Stimulated activated CD4-positive, alpha-beta T cell treated with anti-CD3 and anti-CD28 coated beads, TNF-alpha, amount 100 ng/mL, for 1 hour (primary cell): ENCODE results near the gene WEE2.
"Not testable (repeated sequence)": the region's sequence is repeated elsewhere in the genome, so short reads cannot be mapped to it uniquely, and the experiment has no call there.

Source experiments
- DNase-seq, 3 donors: peaks; one replicate each; pipeline ENCODE4 v3.0.0-alpha.2; 2020; ENCODE audit warnings: low read depth in 3 of 3, low spot score in 1 of 3

WEE2 gene

GRCh38 chr7:141770083-141770583, 62.0 kb downstream of the WEE2 start:
- DNase-seq = not testable (repeated sequence)

GRCh38 chr7:141776374-141776773, 68.2 kb downstream of the WEE2 start, which contains the start of gene TAS2R4:
Gene TAS2R4, plus strand, starts transcription at chr7:141776674. Its CDS starts 1,815 bp downstream, at chr7:141778489.
- DNase-seq = no peak
